ENCODE results near the gene RPAP3.
A peak's percentile ranks its signal among the peaks of the same experiment; 100 is the strongest.

The RPAP3 gene

DNA sequence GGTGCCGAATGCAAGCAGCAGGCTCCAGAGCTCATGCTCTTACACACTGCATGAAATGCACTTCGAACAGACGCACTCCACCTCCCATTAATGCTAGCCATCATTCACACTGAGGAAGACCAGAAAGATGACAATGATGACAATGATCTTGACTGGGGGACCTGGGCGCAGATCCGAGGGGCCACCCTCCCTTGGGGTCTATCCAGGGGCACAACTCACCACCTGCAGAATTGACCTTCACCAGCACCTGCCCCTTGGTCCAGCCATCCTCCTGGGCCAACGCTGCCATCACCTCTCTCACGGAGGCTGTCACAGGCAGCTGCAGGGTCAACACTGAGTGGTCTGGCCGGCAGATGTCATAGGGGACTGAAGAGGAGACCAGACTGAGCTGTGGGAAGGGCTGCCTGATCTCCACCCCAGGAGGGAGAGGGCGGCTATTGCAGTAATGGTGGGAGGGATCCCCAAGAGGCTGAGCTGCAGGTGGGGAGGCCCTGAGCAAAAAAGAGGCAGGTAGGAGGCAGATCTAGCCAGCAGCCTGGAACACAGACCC is 37.6 kb upstream of the RPAP3 start:
- no peak for DNase-seq (ENCODE audit: low read depth in 3 of 3)

DNA sequence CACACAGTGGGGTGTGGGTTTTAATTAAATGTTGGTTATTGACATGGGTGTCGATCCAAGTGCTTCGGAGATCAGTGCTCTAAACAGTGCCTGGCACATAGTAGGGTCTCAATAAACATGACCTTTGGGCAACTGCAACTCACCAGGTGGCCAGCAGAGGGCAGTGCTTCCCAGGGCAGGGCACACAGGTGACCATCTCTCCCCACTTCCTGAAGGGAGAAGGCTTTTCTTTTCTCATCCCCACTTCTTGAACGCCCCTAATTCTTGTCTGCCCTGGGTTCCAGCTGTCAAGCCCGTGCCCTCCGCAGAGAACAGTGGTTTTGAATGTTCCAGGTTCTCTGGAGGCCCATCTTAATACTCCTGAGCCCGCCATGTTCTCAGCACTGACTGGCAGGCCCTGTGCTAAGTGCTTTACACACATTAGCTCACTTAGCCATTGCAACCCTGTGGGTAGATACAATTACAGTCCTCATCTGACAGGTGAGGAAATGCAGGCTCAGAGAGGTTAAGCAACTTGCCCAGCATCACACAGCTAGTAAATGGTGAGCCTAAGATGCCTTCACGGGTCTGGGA is 36.5 kb upstream of the RPAP3 start:
- DNase-seq (ENCODE audit: low read depth in 3 of 3), result peak; percentile 54 to 76 (median 72)

DNA sequence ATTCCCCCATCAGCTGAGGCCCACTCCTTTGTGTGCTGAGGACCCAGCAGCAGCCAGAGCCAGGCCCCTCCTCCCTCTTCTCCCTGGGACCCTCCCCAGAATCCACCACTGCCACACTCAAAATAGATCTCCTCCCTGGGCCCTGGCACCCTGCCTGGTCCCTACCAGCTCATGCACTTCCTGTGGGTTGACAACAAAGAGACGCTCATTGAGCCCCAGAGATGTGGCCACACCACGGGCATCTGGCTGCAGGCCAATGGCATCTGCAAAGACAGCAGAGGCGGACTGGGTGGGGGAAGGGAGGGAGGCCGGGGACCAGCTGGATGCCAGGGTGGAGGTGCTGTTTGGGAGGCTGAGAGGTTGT is 35.5 kb upstream of the RPAP3 start:
- DNase-seq (ENCODE audit: low read depth in 3 of 3), result peak in 2 of 3 experiments; percentile 17 to 42

DNA sequence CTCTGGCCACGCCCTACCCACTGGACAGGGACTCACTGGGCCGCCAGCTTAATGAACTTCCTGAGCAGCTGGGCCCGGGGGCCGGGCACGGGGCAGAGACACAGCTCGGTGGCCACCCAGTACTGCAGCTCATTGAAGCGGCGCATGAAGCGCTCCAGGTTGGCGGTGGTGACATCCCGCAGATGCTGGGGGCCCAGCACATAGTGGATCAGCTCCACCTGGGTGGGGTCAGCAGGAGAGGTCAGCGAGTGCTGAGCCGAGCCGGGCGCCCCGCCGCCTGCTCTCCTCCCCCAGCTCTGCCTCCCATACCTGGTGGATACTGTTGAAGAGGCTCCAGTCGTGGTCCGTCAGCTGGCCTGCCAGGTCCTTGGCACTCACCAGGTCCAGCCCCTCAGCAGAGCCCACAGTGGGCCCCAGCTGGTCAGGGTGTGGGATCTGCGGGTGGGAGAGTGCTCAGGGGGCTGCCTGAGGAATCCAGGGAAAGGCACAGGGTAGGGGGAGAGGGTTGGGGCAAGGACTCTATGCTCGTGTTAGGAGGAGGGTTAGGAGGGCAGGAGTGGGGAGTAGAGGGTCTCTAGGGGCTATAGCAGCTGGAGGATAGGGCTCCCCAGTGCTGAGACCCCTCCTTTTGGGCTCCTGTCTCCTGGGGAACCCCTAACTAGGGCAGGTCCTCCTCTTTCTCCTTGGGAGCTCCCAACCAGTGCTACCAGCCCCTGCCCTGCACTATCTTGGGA is 34.9 kb upstream of the RPAP3 start:
- no peak for DNase-seq (ENCODE audit: low read depth in 3 of 3)

DNA sequence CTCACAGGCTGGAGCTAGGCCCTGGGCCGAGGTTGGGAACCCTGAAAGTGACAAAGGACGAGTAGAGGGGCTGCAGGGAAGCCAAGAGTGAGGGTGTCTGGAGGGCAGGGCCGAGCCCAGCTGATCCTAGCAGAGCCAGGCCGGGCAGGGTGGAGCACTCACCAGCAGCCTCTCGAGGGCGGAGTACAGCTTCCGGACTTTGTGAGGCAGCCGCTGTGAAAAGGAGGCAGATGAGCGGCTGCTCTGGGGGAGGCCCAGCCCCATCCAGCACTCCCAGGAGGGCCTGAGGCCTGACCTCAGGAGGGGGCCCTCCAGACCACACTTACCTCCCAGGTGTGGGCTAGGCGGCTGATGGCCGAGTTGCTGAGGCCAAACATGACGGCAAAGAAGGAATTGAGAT is 34.1 kb upstream of the RPAP3 start:
- no peak for DNase-seq (ENCODE audit: low read depth in 3 of 3)

DNA sequence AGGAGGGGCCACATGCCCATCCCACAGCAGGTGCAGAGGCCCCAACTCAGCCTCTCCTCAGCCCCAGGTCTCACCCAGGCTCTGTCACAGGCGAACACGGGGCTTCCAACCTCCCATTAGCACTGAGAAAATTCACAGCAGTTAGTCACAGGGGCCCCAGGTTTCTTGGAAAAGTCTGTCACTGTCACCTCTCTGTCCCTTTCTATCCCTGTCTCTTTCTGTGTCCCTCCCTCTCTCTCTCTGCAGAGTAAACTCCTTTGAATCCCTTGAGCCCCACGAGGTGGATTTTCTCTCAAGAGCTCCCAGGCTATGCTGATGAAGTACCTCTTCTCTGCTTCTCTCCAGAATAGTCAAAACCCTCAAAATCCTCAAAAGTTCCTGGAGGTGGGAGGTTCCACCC is 33.5 kb upstream of the RPAP3 start:
- DNase-seq (ENCODE audit: low read depth in 3 of 3), result no peak

DNA sequence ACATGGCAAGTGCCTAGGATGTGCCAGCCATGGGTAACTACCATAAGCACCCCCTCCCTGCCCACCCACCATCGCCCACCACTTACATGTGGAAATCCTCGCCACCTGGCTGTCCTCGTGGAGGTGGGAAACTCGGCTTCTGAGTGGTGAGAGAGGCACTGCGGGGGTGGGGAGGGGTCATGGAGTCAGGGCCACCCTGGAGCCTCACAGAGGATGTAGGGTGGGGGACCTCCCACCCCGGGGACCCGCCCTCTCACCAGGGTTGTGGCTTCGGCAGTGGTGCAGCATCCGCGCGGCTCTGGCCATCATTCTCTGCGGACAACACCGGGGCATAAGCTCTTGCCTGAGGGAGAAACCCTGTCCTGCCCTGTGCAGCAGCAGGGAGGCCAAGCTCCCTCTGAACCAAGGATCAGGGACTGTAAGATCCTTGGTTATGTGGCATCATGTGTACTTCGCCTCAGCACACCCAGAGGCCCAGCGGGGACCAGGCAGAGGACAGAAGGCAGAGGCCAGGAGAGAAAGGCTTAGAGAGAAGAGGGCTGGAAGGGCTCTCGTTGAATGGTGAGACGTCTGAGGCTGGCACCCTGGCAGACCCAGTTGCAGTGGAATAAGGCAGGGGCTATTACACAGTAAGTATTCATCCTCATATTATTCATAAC is 32.2 kb upstream of the RPAP3 start:
- no peak for DNase-seq (ENCODE audit: low read depth in 3 of 3)

DNA sequence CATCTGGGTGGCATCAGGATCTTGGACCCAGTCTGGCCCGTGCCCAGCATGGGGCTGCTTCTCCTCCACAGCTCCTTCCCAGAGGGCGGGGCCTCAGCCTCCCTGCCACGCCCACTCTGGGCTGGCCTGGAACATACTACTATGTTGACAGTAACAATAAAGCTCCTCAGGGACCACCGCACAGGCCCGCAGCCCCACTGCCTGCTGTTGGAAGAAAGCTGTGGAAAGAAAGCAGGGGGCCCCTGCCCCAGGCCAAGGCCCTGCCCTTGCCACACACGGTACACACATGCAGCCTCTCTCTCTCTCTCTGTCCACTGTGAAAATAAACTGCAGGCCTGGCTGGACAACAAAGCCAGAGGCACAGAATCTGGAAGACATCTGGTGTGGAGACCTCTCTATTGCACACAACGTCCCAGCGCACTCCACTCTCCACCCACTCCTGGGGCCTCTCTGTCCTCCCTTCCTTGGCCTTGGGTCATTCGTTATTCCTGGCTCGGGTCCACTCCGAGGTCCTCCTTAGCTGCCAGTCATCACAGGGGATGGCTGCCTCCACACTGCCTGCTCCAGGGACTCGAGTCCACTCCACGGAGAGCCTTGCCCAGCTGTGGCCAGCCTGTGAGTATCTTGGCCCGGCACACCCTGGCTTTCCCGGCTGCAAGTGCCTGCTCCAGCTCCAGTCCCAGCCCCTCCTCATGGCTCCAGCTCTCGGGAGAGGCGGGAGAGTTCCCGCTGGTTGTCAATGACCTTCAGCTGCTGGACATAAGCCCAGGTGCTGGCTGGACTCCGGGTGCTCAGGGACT is 31.2 kb upstream of the RPAP3 start:
- DNase-seq (ENCODE audit: low read depth in 3 of 3), result no peak

DNA sequence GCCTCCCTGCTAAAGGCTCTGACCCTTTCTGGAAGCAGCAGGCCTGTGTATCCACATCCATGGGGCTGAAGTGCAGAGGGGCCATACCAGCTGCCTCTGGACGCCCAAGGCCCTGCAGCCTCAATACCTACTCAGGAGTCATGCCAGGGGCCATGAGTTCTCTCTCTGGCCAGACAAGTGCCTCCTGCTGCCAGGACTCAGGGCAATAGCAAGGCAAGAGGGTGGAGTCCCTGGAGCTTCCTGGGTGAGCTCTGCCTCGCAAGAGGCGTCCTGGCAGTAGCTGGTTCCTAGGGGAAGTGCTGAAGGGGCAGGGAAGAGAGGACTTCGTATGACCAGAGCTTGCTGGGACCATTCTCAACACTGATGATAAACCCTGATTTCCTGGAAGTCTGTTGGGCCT is 30.4 kb upstream of the RPAP3 start:
- DNase-seq (ENCODE audit: low read depth in 3 of 3), result no peak

DNA sequence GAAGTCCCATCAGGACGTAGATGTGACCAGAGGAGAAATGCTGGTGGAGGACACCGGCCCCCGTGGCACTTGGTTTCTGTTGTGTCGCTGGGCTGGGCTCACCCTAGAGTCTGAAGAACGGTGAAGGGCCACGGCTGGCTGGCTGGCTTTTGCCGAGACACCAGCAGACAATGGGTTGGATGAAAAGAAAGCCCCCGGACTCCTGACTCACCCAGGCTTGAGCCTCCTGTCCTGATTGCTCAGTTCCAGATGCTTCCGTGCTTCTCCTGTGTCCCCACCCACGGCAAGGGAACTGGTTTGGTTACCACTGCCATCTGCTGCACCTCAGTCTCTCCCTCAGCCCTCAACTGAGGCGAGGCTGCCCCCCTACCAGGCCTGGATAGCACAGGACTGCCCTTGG is 29.8 kb upstream of the RPAP3 start:
- DNase-seq (ENCODE audit: low read depth in 3 of 3), result no peak

DNA sequence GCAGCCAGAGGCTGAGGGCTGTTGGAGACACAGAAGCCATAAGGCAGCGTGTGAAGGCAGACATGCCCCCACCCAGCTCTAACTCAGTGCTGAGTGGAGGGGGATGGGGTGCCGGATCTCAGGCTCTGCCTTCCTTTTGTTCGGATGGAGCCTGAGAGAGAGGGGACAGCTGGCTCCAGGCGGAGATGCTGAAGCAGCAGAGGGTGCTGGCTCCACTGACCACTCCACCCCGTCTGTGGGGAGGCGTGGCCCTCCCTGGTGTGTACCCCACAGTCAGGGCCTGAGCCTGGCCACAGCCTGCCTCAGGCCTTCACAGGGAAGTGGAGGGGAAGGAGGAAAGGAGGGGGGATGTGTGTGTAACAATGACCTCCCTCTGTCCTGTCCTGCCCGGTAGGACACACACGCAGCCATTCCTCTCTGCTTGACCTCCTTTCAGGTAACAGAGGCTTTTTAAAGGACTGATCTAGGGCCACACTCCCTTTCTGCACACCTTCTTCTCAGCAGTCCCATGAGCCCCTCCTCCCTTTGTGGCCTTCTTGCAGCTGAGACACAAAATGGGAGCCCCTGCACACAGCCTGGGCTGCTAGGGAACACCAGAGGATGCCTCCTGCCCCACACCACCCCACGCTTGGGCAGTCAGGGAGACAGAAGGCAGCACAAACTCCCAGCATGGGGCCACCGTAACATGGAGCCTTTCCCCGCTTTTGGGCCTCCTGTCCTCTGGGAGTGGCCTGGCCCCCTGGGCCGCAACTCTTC is 29.1 kb upstream of the RPAP3 start:
- DNase-seq (ENCODE audit: low read depth in 3 of 3), result no peak

DNA sequence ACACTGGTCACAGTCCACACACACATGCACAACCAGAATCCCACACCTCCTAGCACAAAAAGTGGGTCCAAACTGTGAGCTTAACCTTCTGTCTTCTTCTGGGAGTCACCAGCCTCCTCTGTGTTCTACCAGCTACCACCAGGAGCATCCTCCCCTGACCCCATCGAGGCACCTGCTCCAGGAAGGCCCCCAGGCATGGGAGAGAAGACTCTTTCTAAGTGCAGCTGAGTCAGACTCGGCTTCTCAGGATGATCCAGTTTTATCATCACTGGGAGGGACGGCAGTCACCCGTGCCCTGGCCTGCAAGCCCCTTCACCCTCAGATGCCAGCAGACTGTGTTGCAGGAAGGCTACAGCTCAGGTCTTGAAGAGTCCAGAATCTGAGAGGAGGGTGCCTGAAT is 27.3 kb upstream of the RPAP3 start:
- no peak for DNase-seq (ENCODE audit: low read depth in 3 of 3)

DNA sequence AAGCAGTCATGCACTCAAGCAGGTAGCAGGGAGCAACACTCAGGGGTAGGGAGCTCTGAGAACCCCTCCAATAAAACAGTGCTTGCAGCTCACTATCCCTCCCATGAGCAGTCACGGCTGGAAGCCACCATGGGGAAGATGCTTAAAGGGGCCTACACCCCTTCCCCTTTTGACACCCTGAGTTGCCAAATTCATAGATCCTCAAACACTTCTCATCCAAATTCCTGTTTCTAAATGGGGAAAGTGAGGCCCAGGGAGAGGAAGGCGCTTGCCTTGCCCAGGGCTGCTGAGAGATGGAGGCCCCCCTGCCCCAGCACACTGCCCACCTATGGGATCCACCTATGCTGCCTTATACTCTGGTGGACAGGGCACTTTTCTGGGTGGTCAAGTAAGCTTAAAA is 26.7 kb upstream of the RPAP3 start:
- no peak for DNase-seq (ENCODE audit: low read depth in 3 of 3)

DNA sequence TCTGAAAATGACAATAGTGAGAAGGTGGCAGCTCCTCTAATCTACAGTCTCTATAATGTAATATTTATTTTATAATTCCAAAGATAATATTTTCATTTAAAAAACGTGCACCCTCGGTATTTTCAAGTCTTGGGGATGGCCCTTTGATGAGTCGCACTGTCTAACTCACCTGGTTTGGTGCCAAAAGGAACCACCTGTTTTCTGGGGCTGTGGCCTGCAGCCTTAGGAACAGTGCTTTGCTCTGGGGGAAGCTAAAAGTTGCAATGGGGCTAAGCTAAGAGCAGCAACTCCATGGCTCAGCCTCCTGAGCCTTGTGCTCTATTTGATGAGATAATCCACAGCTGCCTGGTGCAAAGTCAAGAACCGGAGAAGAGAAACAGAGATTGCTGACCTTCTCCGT is 25.9 kb upstream of the RPAP3 start:
- DNase-seq (ENCODE audit: low read depth in 3 of 3), result no peak

DNA sequence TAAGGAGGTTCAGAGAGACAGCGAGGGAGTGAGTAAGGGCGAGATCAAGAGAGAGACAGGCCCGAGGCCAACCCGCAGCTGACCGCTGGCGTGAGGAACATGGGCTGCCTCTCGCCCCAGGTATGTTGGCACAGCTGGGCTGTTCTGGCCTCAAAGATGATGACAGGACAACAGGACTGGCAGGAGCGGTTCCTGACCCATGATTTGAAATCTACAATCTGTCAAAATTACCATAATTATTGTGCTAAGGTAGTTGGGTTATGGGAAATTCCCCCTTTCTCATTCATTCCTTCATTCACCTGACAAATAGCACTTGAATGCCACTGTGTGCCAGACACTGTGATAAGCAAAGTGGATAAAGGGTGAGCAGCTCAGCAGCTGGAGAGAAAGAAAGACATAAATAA is 24.5 kb upstream of the RPAP3 start:
- no peak for DNase-seq (ENCODE audit: low read depth in 3 of 3)

DNA sequence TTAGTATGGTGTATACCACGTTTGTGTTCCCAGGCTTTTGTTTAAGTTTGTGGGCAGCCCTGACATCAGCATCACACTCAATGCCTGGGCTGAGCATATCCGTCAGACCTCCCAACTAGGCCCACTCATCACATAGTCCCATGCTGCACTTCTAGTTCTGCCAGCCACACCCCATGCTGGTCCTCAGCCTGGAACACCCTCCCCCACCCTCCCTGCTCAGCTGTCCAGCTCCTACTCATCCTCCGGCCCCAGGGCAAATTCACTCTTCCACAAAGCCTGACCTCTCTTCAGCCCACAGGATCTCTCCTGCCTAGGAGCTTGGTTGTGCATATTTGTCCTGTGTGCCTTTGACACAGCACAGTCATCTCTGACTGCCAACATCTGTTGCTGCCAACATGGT is 23.4 kb upstream of the RPAP3 start:
- DNase-seq (ENCODE audit: low read depth in 3 of 3), result no peak

DNA sequence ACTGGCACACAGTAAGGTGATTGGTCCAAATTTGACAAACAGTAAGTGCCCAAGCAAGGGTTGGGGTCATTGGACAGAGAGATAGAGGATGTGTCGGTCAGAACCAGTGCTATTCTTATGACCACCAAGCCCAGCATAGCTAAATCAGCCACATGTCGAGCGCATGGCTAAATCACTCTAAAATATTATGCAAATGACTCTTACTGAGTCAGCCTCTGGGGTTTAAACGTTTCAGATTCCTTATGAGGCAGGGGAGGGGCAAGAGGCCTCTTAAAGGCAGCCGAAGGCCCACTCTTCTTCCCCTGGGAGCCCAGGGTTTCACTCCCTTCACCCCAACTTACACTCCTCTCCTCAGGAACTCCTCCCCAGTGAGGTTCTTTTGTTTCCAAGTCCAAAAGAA is 20.1 kb upstream of the RPAP3 start:
- DNase-seq (ENCODE audit: low read depth in 3 of 3), result no peak

DNA sequence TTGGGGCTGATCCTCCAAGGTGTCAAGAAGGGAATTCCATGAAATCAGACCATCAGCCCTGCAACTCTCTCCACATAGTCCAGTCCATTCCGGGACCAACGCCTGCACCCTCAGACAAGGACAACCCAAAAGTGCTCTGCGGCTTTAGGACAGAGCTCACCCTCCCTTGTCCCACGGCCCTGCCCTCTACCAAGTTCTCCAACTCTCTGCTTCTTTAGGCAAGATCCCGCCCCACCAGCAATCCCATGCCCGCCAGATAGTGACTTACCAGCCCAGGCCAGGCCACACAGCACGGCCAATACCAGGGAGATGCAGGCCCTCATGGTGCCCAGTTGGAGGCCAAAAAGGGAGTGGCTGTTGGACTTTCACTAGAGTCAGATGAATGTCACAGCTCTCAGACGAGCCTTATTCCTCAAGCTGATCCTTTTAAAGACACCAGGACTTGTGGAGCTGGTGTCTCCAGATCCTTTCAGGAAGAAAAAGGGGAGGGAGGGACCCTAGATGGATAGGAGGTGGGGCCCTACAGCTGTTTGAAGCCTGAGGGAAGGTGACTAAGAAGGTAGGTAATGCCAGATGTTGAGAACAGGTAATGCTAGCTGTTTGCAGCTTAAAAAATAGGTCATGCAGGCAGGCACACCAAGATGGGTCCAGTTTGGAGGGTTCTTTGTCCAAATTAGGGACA is 19.4 kb upstream of the RPAP3 start, which contains the start of gene ENDOU:
Gene ENDOU (minus strand): TSS at position 400 of the 682 bp plus-strand sequence. CDS start 77 bp downstream, at position 323.
- DNase-seq (ENCODE audit: low read depth in 3 of 3), result no peak

DNA sequence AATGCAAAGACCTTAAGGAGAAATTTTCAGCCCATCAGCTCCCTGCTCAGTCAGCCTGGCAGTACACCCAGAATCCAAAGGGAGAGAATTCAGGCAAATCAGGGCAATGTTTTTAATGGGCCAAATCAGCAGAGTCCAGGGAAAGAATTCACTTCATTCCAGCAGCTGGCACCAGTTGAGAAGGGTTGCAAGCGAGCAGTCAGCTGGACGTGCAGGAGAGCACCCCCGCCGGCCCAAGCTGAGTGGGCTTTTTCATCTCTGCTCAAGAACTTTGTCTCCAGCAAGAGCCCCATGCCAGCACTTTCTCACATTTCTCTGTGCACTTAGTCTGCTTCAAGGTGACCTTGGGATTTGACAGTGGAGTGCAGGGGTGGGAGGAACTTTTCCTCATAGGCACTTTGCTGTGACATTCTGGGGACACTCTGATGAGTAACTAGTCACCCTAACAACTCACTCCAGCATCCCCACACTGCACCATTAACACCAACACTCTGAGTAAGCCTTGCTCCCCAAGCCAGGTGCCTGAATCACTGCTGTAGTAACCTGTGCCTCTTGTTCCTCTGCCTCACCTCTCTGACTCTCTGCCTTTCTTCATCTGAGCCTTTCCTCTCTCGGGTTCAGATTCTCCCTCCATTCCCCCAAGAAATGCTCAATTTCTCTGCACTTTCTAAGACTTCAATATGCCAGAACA is 17.3 kb upstream of the RPAP3 start:
- DNase-seq (ENCODE audit: low read depth in 3 of 3), result no peak

DNA sequence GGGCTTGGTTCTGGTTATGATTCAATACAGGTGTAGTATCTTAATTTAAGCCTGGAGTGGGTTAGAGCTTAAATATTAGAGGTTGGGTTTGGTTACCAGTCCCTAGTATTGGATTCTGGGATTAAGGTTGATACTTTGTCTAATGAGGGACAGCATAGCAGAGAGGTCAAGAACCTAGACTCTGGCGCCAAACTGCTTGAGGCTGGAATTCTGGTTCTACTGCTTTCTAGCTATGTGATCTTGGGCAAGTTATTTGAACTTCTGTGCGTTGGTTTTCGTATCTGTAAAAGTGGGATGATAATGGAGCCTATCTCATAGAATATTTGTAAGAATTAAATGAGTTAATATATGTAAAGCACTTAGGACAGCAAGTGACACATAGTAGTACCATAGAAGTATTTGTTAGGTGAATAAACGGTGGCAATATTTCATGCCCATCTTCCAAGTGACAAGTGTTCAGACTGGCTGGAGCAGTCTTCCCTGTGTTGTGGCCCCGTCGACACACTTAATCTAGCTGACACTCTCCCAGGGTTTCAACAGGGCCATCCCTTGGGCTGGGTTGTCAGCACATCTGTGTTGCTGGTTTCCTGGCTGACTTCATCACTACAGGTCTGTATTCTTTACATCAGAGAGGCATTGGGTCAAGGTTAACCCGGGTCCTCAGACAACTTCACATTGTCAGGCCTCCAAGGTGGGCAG is 16.5 kb upstream of the RPAP3 start:
- no peak for DNase-seq (ENCODE audit: low read depth in 3 of 3)
